Activated CD8-positive, alpha-beta T cell treated with anti-CD3 and anti-CD28 coated beads for 36 hours (primary cell): ENCODE measurements around the gene MS4A6A. TPM values are rescaled to one million over a fixed set of nuclear protein-coding genes. Genes with fewer than 3 reads are reported as not detected.

ENCODE experiments used
- ATAC-seq: fragments of 200-7000 bp; cut with Tn5 transposase; one replicate; pipeline ENCODE4 v1.10.0; 2021; ENCODE audit warnings: mild to moderate bottlenecking, moderate library complexity
- CTCF ChIA-PET: fragments of 350-600 bp; sonication (Branson Sonifier 250); formaldehyde crosslinking; loops from one replicate; lab custom pipeline; 2021; ENCODE audit warnings: antibody characterized with exemption; lab: Charles Lee
- POLR2A ChIA-PET: fragments of 350-600 bp; sonication (Branson Sonifier 250); formaldehyde crosslinking; loops from one replicate; lab custom pipeline; 2021; ENCODE audit warnings: antibody characterized with exemption; lab: Charles Lee
- DNase-seq: peaks from one replicate; pipeline ENCODE4 v3.0.0-alpha.2; 2020
- H3K27ac Mint-ChIP-seq: one replicate; pipeline ENCODE4 v1.8.0; 2021; ENCODE audit warnings: mild to moderate bottlenecking, mixed read lengths
- H3K27me3 Mint-ChIP-seq: one replicate; pipeline ENCODE4 v1.8.0; 2021; ENCODE audit warnings: mixed read lengths
- H3K36me3 Mint-ChIP-seq: one replicate; pipeline ENCODE4 v1.8.0; 2021; ENCODE audit warnings: low read depth, mixed read lengths
- H3K4me1 Mint-ChIP-seq: one replicate; pipeline ENCODE4 v1.8.0; 2021; ENCODE audit warnings: low read depth, mixed read lengths
- H3K4me3 Mint-ChIP-seq: one replicate; pipeline ENCODE4 v1.8.0; 2021; ENCODE audit warnings: mild to moderate bottlenecking, moderate library complexity, mixed read lengths
- H3K9me3 Mint-ChIP-seq: one replicate; pipeline ENCODE4 v1.8.0; 2021; ENCODE audit warnings: mixed read lengths
- intact Hi-C: fragments of 100-400 bp; cut with micrococcal nuclease; formaldehyde crosslinking; loops from one replicate; pipeline ENCODE4 v1.10.0; 2022
- total RNA-seq, 2 experiments: library from RNA; stranded (reverse); gene quantifications; one replicate each; pipeline ENCODE4 v1.2.3, GENCODE V29; 2021
- TF ChIP-seq, protein P1 (sequence below): fragments of 200-600 bp; IDR thresholded peaks from one replicate; pipeline ENCODE4 v1.8.0; 2022; ENCODE audit warnings: antibody characterized with exemption, mild to moderate bottlenecking

MS4A6A gene, protein sequence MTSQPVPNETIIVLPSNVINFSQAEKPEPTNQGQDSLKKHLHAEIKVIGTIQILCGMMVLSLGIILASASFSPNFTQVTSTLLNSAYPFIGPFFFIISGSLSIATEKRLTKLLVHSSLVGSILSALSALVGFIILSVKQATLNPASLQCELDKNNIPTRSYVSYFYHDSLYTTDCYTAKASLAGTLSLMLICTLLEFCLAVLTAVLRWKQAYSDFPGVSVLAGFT
- total RNA-seq, result not detected

DNA sequence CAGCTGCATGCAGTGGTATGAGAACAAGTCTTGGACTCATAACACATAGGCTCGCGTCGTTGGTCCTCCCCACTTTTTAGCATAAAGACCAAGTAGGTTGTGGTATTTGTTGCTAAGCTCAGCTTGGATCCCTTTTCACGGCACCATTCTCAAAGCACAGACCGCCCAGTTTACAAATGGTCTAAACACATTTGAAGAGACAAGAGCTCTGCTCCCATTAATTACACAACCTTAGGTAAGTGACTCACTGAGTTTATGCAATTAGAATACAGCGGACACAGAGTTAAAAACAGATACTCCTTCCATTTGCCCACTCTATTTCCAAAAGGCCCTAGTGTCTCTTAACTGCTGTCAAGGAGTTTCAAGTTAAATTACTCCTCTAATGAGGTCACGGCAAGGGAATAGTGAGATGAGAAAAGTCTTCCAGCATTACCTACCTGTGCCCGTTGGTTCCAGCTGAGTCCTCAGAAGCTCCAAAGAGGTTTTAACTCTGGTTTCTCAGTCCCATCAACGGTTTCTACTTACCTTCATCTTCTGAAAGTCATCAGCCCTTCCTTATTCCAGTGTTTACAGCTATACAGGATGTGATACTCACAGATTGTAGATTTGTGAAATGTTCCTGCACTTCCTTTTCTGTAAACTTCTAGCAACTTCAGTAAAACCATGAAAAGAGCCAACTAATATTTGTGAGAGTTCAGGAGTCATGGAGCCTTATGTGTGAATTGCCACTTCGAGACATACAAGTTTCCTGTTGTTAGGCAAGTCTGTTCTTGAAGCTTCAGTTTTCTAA is at the start of gene MS4A6A:
MS4A6A (minus strand) TSS at position 543 of the 790 bp plus-strand sequence. CDS start 1,356 bp downstream, outside the sequence.
- Mint-ChIP-seq H3K27ac (no peak within 1 kb of the TSS), H3K9me3 (peaks cover 7% of the 10 kb centered on the region), H3K27me3 (peaks cover 29% of the 10 kb centered on the region), H3K36me3 (no peaks in the 10 kb centered on the region), H3K4me1 (no peaks in the 10 kb centered on the region), H3K4me3 (no peak within 1 kb of the TSS)
- ATAC-seq (no peak), DNase-seq (no peak)
- ChIA-PET CTCF (interaction anchor here (0.9 to 1.5 kb wide), 2 partner anchors 11 to 82 kb away, joined by 3 to 4 read pairs; no protein-coding TSS in a partner anchor), POLR2A (interaction anchor here (0.6 kb wide), 1 partner anchor 567 kb away, joined by 4 read pairs; the partner anchor contains the start of gene OSBP)
- intact Hi-C loops, result no loop called here
- TF ChIP-seq, protein P1, sequence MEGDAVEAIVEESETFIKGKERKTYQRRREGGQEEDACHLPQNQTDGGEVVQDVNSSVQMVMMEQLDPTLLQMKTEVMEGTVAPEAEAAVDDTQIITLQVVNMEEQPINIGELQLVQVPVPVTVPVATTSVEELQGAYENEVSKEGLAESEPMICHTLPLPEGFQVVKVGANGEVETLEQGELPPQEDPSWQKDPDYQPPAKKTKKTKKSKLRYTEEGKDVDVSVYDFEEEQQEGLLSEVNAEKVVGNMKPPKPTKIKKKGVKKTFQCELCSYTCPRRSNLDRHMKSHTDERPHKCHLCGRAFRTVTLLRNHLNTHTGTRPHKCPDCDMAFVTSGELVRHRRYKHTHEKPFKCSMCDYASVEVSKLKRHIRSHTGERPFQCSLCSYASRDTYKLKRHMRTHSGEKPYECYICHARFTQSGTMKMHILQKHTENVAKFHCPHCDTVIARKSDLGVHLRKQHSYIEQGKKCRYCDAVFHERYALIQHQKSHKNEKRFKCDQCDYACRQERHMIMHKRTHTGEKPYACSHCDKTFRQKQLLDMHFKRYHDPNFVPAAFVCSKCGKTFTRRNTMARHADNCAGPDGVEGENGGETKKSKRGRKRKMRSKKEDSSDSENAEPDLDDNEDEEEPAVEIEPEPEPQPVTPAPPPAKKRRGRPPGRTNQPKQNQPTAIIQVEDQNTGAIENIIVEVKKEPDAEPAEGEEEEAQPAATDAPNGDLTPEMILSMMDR, result no peak

DNA sequence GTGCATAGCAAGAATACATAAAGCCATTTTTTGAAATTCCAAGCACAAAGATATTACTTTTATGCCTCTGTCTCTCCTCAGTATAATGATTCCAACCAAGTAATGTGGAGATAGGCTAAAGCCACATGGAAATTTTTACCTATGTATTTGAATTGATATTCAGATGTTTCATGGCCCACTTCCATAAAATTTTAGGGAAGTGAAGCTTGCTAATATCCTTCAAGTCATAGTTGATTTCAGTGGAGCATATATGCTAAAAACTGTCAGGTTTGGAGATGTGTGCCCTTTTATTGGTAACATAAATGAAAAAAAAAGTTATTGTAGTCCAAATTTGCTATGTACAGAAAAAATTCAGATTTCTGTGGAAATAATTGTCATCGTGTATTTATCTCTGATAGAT is 47.8 kb upstream of the MS4A6A start:
- no peak overlapping the region for H3K27ac Mint-ChIP-seq
- H3K36me3 Mint-ChIP-seq, result no peaks in the 10 kb centered on the region
- H3K9me3 Mint-ChIP-seq, result no peaks in the 10 kb centered on the region
- H3K4me1 Mint-ChIP-seq, result no peaks in the 10 kb centered on the region
- ChIA-PET POLR2A (interaction anchor here (0.7 kb wide), 1 partner anchor 636 kb away, joined by 5 read pairs; no protein-coding TSS in a partner anchor), CTCF (interaction anchor here (1.7 to 1.8 kb wide), 2 partner anchors 21 to 34 kb away, joined by 5 to 7 read pairs; no protein-coding TSS in a partner anchor)
- H3K27me3 Mint-ChIP-seq, result peaks cover 7% of the 10 kb centered on the region
- TF ChIP-seq, protein P1, result no peak
- DNase-seq (no peak), ATAC-seq (no peak)
- no peak overlapping the region for H3K4me3 Mint-ChIP-seq
- intact Hi-C loops, result no loop called here

DNA sequence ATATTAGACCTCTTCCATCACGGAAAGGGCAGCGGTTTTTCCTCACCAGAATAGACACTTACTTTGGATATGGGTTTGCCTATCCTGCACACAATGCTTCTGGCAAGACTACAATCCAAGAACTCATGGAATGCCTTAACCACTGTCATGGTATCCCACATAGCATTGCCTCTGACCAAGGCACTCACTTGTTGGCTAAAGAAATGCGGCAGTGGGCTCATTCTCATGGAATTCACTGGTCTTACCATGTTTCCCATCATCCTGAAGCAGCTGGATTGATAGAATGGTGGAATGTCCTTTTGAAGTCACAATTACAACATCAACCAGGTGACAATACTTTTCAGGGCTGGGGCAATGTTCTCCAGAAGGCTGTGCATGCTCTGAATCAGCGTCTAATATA is 39.3 kb upstream of the MS4A6A start:
- ATAC-seq (no peak), DNase-seq (no peak)
- Mint-ChIP-seq H3K4me1 (no peaks in the 10 kb centered on the region), H3K9me3 (no peaks in the 10 kb centered on the region), H3K36me3 (no peaks in the 10 kb centered on the region), H3K4me3 (no peak overlapping the region), H3K27me3 (peaks cover 9% of the 10 kb centered on the region), H3K27ac (no peak overlapping the region)
- intact Hi-C loops, result no loop called here
- POLR2A ChIA-PET, result no interaction called here
- TF ChIP-seq, protein P1, result no peak
- CTCF ChIA-PET, result no interaction called here

DNA sequence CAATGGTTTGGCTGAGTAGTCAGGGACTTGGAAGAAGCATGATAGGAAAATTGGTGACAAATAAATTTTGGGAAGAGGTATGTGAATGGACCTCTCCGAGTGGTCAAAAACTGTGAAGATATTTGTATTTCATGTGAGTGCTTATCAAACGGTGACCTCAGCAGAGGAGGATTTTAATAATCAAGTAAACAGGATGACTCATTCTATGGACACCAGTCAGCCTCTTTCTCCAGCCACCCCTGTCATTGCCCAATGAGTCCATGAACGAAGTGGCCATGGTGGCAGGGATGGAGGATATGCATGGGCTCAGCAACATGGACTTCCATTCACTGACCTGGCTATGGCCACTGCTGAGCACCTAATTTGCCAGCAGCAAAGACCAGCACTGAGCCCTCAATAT is 38.8 kb upstream of the MS4A6A start:
- DNase-seq (no peak), ATAC-seq (no peak)
- POLR2A ChIA-PET, result no interaction called here
- Mint-ChIP-seq H3K27me3 (peaks cover 9% of the 10 kb centered on the region), H3K9me3 (no peaks in the 10 kb centered on the region), H3K36me3 (no peaks in the 10 kb centered on the region), H3K27ac (no peak overlapping the region), H3K4me1 (no peaks in the 10 kb centered on the region), H3K4me3 (no peak overlapping the region)
- TF ChIP-seq, protein P1, result no peak
- intact Hi-C loops, result no loop called here
- CTCF ChIA-PET, result no interaction called here

DNA sequence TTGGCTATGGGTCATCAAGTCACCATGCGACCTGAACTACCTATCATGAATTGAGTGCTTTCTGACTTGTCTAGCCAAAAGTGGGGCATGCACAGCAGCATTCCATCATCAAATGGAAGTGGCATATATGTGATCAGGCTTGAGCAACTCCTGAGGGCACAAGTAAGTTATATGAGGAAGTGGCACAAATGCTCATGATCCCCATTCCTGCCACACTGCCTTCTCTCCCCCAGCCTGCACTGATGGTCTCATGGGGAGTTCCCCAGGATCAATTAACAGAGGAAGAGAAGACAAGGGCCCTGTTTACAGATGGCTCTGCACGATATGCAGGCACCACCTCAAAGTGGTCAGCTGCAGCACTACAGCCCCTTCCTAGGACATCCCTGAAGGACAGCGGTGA is 38.3 kb upstream of the MS4A6A start:
- Mint-ChIP-seq H3K4me1 (no peaks in the 10 kb centered on the region), H3K36me3 (no peaks in the 10 kb centered on the region), H3K4me3 (no peak overlapping the region), H3K9me3 (no peaks in the 10 kb centered on the region), H3K27ac (no peak overlapping the region), H3K27me3 (peaks cover 11% of the 10 kb centered on the region)
- intact Hi-C loops, result no loop called here
- POLR2A ChIA-PET, result no interaction called here
- CTCF ChIA-PET, result no interaction called here
- DNase-seq, result no peak
- TF ChIP-seq, protein P1, result no peak
- ATAC-seq, result no peak
